CD4-positive, CD25-positive, alpha-beta regulatory T cell (primary cell): Measurements from ENCODE around the gene FAM20A. TPM values are rescaled to one million over a fixed set of nuclear protein-coding genes. Genes with fewer than 3 reads are reported as not detected.

Experiments used
- polyA plus RNA-seq, 4 donors: library from polyadenylated mRNA; unstranded; fragments of 300-500 nt; fragmentation: Illumina TruSeq; gene quantifications; one replicate each; pipeline ENCODE4 v1.2.3, GENCODE V29; 2021
- total RNA-seq: library from RNA; stranded (reverse); gene quantifications from one replicate; pipeline ENCODE4 v1.2.3, GENCODE V29; 2022

FAM20A gene
- total and polyA plus RNA-seq, 5 donors from 2014 or later = 0.11 TPM; not detected in 4

Other genes with a start within 250 kb of the FAM20A start
- gene WIPI1, start 143.9 kb downstream of the FAM20A start, total RNA-seq = 5.1 TPM
- 1 to 10 TPM; 2.5 to 5.9 (median 5.2) TPM for gene WIPI1, start 143.9 kb downstream of the FAM20A start, polyA plus RNA-seq
- 135 TPM for gene PRKAR1A, start 88.9 kb downstream of the FAM20A start, total RNA-seq
- gene PRKAR1A, start 88.9 kb downstream of the FAM20A start, polyA plus RNA-seq = 100 to 1,000 TPM; 169 to 220 (median 194) TPM